Measurements from ENCODE around the gene PDE6B.
"Not testable (repeated sequence)": the region's sequence is repeated elsewhere in the genome, so short reads cannot be mapped to it uniquely, and the experiment has no call there.

- TF ChIP-seq POLR2A (IDR thresholded peaks at IDR 0.05): not testable (repeated sequence)
- TF ChIP-seq, protein P1, sequence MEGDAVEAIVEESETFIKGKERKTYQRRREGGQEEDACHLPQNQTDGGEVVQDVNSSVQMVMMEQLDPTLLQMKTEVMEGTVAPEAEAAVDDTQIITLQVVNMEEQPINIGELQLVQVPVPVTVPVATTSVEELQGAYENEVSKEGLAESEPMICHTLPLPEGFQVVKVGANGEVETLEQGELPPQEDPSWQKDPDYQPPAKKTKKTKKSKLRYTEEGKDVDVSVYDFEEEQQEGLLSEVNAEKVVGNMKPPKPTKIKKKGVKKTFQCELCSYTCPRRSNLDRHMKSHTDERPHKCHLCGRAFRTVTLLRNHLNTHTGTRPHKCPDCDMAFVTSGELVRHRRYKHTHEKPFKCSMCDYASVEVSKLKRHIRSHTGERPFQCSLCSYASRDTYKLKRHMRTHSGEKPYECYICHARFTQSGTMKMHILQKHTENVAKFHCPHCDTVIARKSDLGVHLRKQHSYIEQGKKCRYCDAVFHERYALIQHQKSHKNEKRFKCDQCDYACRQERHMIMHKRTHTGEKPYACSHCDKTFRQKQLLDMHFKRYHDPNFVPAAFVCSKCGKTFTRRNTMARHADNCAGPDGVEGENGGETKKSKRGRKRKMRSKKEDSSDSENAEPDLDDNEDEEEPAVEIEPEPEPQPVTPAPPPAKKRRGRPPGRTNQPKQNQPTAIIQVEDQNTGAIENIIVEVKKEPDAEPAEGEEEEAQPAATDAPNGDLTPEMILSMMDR (IDR thresholded peaks at IDR 0.05 in 4 of 5, conservative IDR thresholded peaks at IDR 0.05 in 1 of 5): not testable (repeated sequence)
These were observed 69.1 kb downstream of the PDE6B start for GRCh38 chr4:694341-694940.

Data from gastrocnemius medialis (tissue), 4 donors.